Chondrocyte (in vitro differentiated cells): ENCODE data around the gene NAALADL2. TPM values are rescaled to one million over a fixed set of nuclear protein-coding genes. Genes with fewer than 3 reads are reported as not detected.
A peak's percentile ranks its signal among the peaks of the same experiment; 100 is the strongest.

Source experiments
- DNase-seq: peaks from one replicate; pipeline ENCODE4 v3.0.0; 2021; ENCODE audit warnings: mixed read lengths, low spot score
- H3K27ac Mint-ChIP-seq: one replicate; pipeline ENCODE4 v1.8.0; 2021; ENCODE audit warnings: mild to moderate bottlenecking, moderate library complexity, mixed read lengths; ENCODE audit not compliant: unreplicated experiment
- H3K27me3 Mint-ChIP-seq: 2 replicates; pipeline ENCODE4 v1.8.0; 2021; ENCODE audit warnings: low read depth, mixed read lengths
- H3K36me3 Mint-ChIP-seq: 2 replicates; pipeline ENCODE4 v1.8.0; 2021; ENCODE audit warnings: low read depth, mixed read lengths
- H3K4me1 Mint-ChIP-seq: 2 replicates; pipeline ENCODE4 v1.8.0; 2021; ENCODE audit warnings: low read depth, mild to moderate bottlenecking, mixed read lengths
- H3K4me3 Mint-ChIP-seq: one replicate; pipeline ENCODE4 v1.8.0; 2021; ENCODE audit warnings: mild to moderate bottlenecking, moderate library complexity, mixed read lengths; ENCODE audit not compliant: unreplicated experiment
- H3K9me3 Mint-ChIP-seq: 2 replicates; pipeline ENCODE4 v1.8.0; 2021; ENCODE audit warnings: low read depth, mixed read lengths
- total RNA-seq: library from RNA; stranded (reverse); gene quantifications from 3 replicates; pipeline ENCODE4 v1.2.1, GENCODE V29; 2021
- TF ChIP-seq, protein P1 (sequence below): fragments of 200-600 bp; sonication (generic); IDR thresholded peaks from 2 replicates; pipeline ENCODE4 v1.5.0; 2021; ENCODE audit warnings: antibody characterized with exemption, mild to moderate bottlenecking, moderate library complexity

The NAALADL2 gene
- total RNA-seq, 1 donor from 2014 or later, result 8.0 TPM

DNA sequence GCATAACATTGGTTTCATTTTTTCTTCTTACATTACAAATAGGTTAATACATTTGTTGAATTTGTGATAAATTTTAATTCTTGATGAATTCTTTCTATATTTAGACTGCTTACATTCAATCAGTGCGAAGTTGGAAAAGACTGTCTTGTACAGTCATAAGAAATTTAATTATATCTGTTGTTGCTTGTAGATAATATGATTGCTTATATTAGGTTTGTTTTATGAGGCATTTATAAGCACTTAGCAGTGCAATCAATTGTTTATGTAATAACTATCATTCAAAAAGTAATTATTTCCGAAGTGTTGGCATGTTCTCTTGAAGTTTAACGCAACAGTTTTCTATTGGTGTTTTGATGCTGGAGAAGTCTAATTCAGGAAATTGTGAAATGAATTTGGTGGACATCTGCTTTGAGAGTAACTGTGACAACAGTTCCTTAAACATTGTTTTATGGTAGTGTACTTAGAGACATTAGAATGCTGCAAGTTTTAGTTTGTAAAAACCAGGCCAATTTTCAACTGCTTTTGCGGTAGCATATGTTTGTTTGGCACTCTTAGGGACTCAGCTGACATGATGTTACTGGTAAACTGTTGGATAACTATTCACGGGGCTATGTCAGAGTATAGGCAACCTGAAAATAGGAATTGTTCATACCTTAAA is 99.7 kb downstream of the NAALADL2 start:
- TF ChIP-seq, protein P1, sequence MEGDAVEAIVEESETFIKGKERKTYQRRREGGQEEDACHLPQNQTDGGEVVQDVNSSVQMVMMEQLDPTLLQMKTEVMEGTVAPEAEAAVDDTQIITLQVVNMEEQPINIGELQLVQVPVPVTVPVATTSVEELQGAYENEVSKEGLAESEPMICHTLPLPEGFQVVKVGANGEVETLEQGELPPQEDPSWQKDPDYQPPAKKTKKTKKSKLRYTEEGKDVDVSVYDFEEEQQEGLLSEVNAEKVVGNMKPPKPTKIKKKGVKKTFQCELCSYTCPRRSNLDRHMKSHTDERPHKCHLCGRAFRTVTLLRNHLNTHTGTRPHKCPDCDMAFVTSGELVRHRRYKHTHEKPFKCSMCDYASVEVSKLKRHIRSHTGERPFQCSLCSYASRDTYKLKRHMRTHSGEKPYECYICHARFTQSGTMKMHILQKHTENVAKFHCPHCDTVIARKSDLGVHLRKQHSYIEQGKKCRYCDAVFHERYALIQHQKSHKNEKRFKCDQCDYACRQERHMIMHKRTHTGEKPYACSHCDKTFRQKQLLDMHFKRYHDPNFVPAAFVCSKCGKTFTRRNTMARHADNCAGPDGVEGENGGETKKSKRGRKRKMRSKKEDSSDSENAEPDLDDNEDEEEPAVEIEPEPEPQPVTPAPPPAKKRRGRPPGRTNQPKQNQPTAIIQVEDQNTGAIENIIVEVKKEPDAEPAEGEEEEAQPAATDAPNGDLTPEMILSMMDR, result no peak
- Mint-ChIP-seq H3K27me3 (no peaks in the 10 kb centered on the region), H3K9me3 (no peaks in the 10 kb centered on the region), H3K4me3 (no peak overlapping the region), H3K4me1 (peaks cover 43% of the 10 kb centered on the region), H3K36me3 (no peaks in the 10 kb centered on the region), H3K27ac (no peak overlapping the region)
- DNase-seq, result no peak

DNA sequence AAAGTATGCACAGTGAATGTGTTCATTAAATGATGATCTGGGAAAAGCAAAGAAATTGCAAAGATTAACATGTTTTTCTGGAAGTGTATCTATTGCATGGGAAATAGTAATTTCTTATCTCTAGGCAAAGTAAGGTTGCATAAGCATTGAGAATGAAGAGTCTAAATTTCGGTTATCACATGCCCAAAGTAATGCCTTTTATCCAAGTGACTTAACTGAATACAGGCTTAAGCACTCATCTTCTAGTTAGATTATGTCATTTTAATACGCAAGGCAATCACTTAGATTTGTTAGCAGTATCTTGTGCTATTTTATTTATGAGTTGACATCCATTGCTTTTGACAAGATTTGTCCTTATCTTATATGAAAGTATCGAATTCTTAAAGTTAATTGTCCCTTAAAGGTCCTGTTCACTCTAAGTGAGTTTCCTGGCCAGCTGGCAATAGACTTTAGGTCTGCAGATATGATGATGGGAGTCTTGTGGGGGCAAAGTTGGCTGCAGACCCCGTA is 100.5 kb downstream of the NAALADL2 start:
- H3K4me3 Mint-ChIP-seq, result no peak overlapping the region
- no peaks in the 10 kb centered on the region for H3K36me3 Mint-ChIP-seq
- H3K27ac Mint-ChIP-seq, result no peak overlapping the region
- DNase-seq, result no peak
- TF ChIP-seq, protein P1, result no peak
- peaks cover 43% of the 10 kb centered on the region for H3K4me1 Mint-ChIP-seq
- no peaks in the 10 kb centered on the region for H3K27me3 Mint-ChIP-seq
- H3K9me3 Mint-ChIP-seq, result no peaks in the 10 kb centered on the region

DNA sequence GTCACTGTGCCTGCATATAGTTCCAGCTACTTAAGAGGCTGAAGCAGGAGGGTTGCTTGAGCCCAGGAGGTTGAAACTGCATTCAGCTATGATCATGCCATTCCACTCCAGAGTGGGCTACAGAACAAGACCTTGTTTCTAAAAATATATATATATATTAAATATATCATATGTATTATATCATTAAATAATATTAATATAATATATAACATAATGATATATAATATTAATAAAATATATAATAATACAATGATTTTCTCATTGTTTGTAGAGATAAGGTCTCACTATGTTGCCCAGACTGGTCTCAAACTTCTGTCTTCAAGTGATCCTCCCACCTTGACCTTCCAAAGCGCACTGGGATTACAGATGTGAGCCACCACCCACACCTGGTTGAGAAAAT is 101.8 kb downstream of the NAALADL2 start:
- Mint-ChIP-seq H3K36me3 (no peaks in the 10 kb centered on the region), H3K27me3 (no peaks in the 10 kb centered on the region), H3K4me1 (peaks cover 35% of the 10 kb centered on the region), H3K4me3 (no peak overlapping the region), H3K9me3 (no peaks in the 10 kb centered on the region), H3K27ac (no peak overlapping the region)
- TF ChIP-seq, protein P1, result no peak
- no peak for DNase-seq

DNA sequence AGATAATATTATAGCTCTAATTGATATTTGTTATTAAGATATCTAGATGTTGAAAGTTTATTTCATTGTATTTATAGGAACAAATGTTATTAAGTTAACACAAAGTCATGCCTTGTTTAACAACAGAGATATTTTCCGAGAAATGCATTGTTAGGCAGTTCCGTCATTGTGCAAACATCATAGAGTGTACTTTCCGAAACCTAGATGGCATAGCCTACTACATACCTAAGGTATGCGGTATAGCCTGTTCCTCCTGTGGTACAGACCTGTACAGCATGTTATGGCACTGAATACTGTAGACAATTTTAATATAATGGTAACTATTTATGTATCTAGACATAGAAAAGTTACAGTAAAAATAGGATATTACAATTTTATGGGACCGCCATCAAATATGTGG is 114.3 kb downstream of the NAALADL2 start:
- no peaks in the 10 kb centered on the region for H3K27me3 Mint-ChIP-seq
- DNase-seq, result no peak
- H3K4me3 Mint-ChIP-seq, result no peak overlapping the region
- H3K4me1 Mint-ChIP-seq, result no peaks in the 10 kb centered on the region
- H3K9me3 Mint-ChIP-seq, result peaks cover 3% of the 10 kb centered on the region
- TF ChIP-seq, protein P1, result no peak
- no peak overlapping the region for H3K27ac Mint-ChIP-seq
- H3K36me3 Mint-ChIP-seq, result no peaks in the 10 kb centered on the region

DNA sequence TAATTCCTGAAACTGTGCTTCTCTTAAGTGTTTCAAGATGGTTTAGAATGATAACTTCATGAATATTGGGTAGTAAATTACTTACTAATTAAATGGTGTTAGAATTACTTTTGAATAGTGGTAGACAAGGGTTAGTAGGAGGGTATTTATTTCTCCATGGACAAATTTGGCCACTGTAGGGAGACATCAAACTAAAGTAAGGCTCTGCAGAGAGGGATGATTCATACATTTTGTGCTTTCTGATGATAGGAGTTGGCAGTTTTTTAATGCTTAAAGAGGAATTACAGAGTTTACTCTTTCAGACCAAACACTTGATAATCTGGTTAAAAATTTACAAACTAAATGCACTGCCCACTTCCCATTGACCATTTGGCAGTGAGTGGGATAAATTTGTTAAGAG is 127.6 kb downstream of the NAALADL2 start:
- H3K4me3 Mint-ChIP-seq, result no peak overlapping the region
- H3K4me1 Mint-ChIP-seq, result peaks cover 4% of the 10 kb centered on the region
- no peaks in the 10 kb centered on the region for H3K9me3 Mint-ChIP-seq
- H3K27me3 Mint-ChIP-seq, result no peaks in the 10 kb centered on the region
- no peak overlapping the region for H3K27ac Mint-ChIP-seq
- no peak for DNase-seq
- H3K36me3 Mint-ChIP-seq, result no peaks in the 10 kb centered on the region
- TF ChIP-seq, protein P1, result peak; percentile 58
